Stimulated activated CD8-positive, alpha-beta memory T cell treated with anti-CD3 and anti-CD28 coated beads, Interleukin-15, amount 100 ng/mL, for 1 hour (primary cell): Measurements from ENCODE around the gene MYBL2.

ENCODE experiments used
- DNase-seq: peaks from one replicate; pipeline ENCODE4 v3.0.0-alpha.2; 2020; ENCODE audit warnings: low read depth

The MYBL2 gene

DNA sequence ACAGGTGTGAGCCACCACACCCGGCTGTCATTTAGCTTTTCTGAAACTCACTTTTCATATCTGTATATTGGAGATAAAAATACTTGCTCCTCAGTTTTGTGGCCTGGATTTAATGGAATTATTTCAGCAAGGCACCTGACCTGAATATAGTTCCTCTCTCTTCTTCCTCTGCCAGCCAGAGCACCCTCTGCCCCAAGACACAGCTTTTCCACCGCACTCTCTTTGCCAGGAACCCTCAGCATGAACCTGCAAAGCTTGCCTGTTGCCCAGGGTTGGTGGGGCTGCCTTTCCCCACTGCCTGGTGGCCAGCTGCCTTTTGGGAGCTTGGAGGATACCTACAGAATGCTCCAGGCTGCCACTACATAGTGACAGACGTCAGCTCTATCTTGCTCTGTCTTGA is 56.8 kb downstream of the MYBL2 start:
- no peak for DNase-seq

DNA sequence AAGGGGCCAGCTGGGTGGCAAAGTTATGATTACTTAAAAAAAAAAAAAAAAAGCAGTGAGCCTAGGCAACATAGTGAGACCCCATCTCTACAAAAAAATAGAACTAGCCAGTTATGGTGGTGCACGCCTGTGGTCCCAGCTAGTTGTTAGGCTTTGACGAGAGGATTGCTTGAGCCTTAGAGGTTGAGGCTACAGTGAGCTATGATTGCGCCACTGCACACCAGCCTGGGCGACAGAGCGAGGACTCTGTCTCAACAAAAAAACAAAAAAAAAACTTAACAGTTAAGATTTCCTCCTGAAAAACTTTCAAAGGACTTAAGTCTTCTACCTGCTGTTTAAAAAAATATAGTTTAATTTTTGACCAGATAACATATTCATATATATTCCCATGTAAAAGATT is 57.5 kb downstream of the MYBL2 start:
- no peak for DNase-seq

DNA sequence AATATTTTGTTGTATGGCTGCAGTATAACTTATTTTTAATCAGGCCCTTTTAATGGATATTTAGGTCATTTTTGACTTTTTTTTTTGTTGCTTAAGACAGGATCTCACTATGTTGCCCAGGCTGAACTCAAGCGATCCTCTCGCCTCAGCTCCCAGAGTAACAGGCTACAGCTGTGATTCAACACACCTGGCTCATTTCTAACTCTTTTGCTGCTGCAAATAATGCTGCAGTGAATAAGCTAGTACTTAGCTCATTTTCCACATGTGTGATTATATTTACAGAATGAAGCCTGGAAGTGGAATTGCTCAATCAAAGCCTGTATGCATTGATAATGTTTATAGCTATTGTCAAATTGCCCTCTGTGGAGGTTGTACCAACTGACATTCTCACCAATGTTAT is 58.8 kb downstream of the MYBL2 start:
- DNase-seq = no peak

DNA sequence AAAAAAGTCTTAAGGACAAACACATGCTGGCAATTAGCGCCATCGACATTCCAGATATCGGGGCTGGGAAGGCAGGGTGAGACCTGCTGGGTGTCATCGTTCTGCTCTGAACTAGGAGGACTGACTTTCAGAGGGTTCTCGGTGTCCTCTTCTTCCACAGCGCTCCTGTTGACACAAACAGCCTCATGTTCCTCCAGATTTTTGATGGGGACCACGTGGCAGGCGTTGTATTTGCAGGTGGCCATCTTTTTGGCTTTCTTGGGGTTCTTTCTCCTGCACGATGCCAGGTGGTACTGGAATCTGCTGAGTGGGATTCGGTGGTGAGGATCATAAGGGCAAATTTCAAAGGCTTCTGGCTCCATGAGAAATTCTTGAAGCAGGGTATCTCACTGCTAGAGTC is 59.4 kb downstream of the MYBL2 start:
- DNase-seq = no peak

DNA sequence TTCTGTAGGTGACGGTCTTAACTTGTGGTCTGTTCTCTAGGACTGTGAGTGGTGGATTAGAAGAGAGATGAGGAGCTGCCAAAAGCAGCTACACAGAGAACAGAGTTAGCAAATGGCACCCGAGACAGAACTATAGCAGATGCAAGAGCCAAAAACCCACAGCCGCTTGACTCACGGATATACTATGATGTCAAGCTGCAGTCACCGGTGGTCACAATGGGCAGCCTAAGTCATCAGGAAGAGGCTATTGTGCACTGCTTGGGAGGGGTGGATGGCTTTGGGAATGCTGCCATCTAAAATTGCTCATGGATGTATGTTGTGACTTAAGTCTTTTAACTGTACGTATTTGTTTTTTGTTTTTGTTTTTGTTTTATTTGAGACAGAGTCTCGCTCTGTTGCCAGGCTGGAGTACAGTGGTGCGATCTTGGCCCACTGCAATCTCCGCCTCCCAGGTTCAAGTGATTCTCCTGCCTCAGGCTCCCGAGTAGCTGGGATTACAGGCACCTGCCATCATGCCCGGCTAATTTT is 60.0 kb downstream of the MYBL2 start, which contains the start of gene GTSF1L:
TSS of gene GTSF1L (minus strand) at position 192 of the 528 bp plus-strand sequence. CDS start 308 bp downstream, outside the sequence.
- no peak for DNase-seq

DNA sequence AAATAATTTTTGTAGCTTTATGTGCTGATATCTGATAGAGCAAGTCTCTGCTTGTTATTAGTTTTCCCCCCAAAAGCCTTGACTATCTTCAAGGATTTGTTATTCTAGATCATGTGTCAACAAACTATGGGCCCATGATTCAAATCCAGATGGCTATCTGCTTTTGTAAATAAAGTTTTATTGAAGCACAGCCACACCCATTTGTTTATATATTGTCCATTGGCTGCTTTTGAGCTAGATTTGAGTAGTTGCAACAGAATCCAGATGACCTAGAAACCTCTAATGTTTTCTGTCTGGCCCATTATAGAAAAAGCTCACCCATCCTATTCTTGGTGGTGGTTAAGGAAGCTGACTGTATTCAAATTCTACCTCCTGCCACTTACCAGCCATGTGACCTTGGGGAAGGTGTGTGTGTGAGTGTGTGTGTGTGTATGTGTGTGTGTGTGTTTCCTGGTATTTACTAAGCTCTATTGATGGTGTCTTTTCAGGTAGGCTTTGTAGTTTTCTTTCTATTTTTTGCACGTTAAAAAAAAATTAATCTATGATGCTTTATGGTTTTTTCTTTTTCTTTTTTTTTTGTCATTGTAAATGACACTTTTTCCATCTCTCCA is 61.2 kb downstream of the MYBL2 start:
- no peak for DNase-seq

DNA sequence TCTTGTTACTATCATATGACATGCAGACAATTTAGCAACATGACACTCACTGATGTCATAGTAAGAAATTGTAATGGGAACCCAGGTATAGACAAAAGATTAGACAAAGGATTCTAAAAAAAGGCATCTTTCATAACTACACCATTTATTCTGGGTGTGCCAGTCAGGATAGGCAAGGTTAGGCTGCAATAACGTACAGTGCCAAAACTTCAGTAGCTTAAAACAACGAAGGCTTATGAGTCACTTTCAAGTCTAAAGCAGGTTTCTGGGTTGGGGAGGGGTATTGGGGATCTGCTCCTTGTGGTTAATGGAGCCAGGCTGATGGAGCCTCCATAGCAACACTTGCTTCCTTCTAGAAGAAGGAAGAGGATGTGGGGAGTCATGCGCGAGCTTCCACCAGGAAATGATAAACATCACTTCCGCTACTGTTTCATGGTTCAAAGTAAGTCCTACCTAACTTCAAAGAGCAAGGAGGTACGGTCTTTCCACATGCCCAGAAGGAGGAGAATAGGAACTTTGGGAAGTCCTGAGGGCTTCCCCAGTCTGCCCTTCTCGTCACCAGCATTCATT is 61.9 kb downstream of the MYBL2 start:
- no peak for DNase-seq

DNA sequence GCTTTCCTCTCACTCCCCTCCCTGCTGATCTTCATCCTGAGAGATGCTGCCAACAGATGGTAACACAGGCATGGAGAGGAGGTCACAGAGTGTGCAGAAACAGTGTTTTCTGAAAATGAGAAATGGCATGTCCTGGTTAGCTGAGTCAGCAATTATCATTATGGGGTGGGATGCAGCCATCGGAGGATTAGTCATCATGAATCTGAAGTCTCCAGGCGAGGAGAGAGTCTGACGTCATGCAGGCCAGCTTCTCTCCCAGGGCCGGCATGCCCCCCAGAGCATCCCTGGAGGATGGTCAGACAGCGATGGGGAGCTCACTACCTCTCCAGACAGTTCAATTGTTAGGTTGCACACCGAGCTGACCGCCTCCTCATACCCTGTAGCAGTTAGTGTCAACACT is 64.6 kb downstream of the MYBL2 start:
- no peak for DNase-seq

DNA sequence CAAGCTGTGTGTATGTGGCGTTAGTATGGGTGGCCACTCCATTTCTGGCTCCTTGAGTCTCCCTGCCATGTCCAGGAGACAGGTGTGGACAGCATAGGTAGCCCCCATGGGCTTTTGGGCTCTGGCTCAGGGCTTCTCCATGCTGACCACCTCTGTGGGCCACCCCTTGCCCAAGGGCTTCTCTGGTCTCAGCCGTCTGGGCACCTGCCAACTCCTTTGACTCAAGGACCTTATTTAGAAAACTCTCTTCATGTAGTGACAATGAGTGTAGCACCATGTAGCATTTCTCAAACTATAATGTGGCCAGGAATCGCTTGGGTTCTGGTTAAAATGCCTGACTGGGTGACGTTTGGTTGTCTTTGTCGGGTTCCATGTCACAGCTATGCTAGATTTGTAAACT is 65.0 kb downstream of the MYBL2 start:
- DNase-seq = no peak

DNA sequence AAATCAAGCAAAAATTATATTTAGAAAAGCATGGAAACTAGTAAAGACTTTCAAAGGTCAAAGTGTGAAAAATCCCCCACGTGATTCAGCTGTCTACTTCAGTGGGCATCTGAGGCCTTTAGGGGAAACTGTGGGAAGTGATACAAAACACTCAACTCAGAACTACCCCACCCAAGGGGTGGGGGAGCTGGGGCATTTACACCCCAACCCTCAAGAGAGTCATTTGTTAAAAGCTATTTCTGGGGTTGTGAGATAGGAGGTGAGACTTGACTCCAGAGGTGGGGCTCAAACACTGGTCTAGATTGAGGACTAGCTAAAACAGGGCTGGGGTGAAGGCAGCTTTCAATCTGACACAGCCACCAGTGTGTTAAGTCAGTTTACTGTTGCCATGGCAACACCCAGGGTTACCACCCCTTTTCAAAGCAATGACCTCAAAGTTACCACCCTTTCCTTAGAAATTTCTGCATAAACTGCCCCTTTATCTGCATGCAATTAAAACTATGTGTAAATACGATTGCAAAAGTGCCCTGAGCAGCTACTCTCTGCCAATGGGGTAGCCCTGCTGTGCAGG is 69.8 kb downstream of the MYBL2 start:
- no peak for DNase-seq

DNA sequence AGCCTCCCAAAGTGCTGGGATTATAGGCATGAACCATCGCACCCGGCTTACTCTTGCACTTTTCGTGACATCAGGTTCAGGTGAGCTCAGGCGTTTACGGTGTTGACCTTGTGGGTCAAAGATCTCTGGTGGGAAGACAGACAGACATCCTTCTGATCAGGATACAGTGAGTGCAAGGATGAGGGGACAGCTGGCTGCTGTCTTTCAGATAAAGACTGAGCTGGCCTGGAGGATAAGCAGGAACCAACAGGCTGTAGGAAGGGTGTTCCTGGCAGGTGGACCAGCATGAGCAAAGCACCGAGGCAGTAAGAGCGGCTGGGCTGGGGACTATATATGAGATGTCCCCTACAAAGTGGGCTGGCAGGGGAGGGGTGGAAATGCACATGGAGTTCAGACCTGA is 71.0 kb downstream of the MYBL2 start:
- DNase-seq = no peak

DNA sequence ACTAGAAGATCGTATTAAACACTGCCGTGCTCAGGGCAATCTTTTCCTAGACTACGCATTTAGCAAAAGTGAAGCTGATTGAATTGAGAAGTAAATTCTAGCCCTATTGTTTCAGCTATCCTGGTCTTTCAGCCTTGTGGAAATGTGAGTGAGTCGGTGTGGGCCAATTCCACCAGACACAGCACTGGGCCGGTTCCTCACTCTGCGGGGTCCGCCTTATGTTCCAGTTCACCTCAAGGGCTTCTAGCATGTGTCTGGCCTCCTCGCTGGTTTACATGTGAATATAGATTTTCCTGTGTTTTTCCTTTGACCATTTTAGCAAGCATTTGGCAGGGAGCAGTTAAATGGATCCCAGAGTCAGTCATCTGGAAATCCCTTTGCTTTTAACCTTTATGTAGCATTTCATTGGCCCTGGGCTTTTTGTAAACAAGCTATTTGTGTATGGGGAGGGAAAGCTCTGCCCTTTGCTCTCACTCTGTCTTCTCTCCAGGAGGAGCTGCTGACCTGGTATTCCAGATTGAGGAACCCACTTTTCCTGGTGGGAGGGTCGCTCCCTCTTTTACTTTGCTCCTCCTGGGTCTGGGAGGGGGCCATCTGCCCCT is 72.3 kb downstream of the MYBL2 start:
- DNase-seq = no peak

DNA sequence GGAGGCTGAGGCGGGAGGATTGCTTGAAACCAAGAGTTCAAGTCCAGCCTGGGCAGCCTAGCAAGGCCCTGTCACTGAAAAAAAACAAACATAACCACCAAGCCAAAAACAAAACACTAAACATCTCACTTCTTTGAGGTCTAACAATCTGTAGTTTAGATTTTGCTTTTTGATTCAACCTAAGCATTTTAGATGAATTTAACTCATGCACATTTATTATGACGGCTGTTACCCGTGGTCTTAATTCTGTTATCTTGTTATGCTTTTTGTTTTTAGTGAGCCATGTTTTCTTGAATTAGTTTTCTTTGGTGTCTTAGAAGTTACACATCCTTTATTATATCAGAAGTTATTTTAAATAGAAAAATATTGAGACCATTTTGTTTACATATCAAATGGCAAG is 73.7 kb downstream of the MYBL2 start:
- no peak for DNase-seq

DNA sequence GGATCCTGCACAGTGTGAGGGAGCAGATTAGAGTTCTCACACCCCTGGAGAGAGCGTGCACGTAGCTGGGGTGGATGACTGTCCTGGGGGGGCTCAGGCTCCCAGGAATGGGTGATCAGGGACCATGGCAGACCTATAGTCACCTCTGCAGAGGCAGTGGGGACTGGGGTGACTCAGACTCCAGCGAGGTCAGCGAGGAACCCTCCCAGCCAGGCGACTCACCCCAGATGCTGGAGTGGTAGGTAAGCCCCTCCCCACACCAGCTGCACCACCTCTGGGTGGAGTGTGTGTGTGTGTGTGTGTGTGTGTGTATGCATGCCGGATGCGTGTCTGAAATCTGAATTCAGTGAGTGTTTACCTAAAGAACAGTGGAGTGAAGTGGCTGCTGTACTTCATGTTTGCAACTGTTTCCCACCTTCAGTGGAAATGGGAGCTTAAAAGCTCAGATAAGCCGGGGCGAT is 77.3 kb downstream of the MYBL2 start:
- no peak for DNase-seq

DNA sequence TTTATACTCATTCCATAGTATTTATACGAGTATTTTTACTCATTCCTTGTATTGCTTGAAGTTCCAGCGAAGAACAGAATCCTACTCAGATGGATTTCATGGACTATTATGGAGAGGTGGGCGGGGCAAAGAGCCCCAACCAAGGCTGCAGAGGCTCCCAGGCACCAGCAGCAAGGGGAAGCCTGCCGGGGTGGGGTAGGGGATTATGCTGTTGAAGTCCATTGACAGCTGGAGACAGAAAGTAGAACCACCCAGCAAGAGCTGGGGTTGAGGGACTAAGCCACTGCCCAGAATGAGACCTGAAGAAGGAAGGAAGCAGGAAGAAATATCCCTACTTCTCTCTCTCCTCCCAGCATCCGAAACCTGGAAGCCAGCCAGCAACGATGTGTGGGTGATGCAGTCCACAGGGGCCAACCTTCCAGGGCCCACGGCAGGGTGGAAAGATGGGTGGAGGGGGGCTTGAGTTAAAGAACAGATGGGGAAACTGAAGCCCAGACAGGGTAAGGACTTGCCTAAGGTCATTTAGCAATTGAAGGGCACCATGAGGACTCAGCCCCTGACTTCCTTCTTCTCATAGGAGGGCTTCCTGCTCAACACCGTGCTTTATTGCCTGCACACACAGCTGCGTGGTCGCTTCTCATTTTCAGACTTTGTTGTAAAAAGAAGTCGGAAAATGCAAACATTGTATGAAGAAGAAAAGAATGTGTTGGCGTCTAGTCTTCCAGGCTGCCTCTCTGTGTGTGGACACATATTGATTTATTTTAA is 78.2 kb downstream of the MYBL2 start:
- no peak for DNase-seq

DNA sequence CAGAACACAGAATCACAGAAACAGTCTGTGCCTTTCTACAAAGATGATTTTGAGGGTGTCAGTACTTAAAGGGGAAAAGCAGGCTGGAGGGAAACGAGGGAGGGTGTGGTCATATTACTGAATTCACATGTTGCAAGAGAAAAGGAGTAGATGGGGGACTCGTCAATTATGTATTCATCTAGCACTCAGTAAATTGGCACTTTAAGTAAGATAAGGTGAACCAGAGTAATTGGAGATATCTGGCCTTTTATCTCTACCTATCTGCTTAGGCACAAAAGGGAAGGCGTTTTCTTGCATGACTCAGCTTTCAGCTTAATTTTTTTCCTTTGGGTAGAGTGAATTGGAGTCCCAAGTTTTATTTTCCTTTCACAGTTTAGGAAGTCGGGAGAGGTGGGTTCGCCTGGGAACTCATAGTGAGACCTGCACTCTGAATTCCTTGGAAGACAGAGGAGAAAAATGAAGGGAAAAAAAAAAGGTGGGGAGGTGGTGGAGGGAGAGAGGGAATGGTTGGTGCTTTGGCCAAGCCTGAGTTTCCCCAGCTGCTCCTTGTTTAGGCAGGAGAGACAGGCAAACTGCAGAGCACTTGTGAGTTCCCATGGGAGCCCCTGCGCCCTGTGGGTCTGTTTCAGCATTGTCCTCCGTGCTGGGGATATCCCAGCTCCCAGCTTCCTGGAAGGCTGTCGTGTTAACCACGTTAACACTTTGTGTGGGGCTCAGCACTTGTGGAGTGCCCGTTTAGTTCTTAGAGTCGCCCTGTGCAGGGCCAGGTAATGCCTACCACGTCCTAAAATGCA is 79.6 kb downstream of the MYBL2 start:
- no peak for DNase-seq

DNA sequence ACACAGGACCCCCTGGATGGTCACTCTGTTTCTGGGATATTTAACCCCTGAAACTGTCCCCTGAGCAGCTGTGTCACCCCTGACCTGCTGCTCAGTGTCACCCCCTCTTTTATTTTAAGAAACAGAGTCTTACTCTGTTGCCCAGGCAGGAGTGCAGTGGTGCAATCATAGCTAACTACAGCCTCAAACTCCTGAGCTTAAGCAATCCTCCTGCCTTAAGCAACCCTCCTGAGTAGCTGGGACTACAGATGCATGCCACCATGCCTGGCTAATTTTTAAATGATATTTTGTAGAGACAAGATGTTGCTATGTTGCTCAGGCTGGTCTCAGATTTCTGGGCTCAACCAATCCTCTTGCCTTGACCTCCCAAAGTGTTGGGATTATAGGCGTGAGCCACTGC is 81.4 kb downstream of the MYBL2 start:
- DNase-seq = no peak

DNA sequence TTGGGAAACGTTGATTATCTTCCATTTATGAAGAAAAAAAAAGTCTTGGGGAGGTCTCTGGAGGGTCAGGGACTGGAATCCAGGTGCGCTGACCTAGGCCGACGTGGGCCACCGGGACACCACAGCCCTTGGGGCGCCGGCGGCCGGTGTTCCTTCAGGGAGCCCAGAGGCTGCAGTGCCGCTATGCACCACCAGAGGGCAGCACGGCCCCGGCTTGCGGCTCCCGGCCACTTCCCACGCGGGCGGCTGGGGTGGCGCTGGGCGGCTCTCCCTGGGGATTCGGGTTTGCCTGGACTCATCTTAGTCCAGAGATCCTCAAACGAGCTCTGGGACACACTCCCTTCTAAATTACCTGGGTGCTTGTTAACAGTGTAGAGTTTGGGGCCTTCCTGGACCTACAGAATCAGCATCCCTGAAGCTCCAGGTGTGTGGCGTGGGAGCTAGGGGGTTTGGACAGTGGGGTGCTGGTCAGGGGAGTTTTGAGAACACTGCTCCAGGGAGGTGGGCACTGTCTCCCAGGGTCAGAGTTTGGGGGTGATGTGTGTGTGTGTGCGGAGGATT is 82.9 kb downstream of the MYBL2 start:
- DNase-seq = peak; percentile 79

DNA sequence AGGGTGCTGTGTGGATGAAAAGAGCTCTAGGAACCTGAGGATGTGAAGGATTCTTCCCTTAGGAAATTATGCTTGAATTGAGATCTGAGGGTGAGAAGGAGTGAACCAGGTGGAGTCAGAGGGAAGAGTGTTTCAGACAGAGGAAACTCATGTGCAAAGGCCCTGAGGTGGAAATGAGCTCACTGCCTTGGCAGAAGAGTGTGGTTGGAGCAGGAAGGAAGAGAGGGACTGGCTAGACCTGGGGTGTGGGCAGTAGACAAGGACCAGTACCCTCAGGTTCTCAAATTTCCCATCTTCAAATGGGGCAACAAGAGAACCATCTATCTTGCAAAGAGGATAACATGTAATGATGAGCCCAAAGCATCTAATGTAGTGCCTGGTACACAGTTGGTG is 83.9 kb downstream of the MYBL2 start:
- DNase-seq = no peak

DNA sequence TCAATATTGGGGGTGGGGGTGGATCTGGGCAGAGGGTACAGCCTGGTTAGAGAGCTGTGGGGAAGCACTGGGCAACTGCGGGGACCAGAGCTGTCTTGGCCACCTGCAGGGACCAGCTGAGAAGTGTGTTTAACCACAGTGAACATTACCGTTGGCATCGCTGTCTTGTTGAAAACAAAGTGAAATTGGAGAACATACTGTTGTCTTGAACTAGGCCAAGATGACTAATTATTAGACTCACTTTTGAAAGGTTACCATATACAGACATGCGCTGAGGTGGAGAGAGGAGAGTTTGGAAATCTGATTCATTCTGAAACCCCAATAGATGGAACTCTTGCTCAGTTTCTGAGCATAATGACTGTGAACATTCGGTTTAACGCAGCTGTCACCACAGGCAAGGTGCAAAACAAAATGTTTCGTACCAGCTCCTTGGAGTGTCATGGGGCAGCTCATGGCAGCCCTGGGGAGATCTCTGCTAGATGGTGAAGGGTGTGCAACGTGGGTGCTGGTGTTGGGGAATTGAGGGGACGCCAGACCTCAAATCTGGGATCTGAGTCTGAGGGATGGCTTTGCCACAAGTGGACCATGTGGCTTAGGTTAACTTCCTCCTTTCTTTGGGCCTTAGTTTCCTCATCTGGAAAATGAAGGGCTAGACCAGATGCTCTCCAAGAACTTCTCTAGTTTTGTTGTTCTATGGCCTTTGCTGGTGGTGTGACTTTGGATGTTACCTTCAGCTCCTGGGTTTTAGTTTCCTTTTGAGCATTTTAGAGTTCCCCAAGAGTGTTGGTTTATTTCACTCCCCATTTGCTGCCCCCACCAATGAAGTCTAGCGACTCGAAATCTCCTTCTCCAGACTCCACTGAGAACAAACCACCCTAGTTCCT is 84.5 kb downstream of the MYBL2 start:
- no peak for DNase-seq
